ENCODE measurements around the gene LDLRAD4.
"Not testable (repeated sequence)": the region's sequence is repeated elsewhere in the genome, so short reads cannot be mapped to it uniquely, and the experiment has no call there.

Gene LDLRAD4

DNA sequence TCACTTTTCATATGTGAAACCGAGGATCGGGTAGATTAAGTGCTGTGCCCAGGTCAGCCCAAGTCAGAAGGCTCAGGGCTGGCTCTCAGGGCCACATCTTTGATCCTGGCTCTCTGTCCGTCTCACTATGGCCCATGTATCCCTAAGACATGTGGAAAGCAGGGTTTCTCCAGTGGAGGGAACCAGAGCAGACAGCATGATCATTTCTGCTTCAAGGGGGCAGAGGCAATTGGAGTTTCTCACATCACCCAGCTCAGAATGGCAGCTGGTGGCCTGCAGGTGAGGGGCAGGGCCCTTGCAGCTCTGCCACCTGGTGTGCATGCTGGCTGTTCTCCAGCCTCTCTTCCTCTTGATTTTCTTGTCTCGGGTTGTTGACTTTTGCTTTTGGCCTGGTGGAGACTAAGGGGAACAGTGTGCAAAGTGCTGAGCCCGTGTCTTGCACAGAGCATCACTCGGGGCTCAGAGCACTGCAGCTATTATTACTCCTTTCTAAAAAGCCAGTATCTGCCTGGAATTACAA is 27.0 kb downstream of the LDLRAD4 start:
- DNase-seq (ENCODE audit: low read depth in 2 of 2, low spot score in 1 of 2): no peak

DNA sequence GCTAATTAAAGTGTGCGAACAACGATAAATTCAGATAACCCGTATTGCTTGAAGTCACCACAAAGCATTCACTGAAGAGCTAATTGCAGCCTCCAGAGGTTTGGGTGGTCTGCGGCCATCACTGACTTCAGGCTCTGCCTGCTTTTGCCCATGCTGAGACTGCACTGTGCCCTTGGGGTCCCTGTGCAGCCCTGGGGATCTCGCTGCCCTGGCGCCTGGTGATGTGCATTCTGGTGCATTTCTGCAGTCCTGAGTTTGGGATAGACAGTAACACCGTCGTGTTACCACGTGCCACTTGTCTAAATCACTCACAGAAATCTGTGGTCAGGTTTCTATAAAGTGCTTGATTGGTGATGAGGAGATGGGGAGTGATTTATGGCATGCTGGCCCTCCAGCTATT is 27.6 kb downstream of the LDLRAD4 start:
- no peak for DNase-seq (ENCODE audit: low read depth in 2 of 2, low spot score in 1 of 2)

DNA sequence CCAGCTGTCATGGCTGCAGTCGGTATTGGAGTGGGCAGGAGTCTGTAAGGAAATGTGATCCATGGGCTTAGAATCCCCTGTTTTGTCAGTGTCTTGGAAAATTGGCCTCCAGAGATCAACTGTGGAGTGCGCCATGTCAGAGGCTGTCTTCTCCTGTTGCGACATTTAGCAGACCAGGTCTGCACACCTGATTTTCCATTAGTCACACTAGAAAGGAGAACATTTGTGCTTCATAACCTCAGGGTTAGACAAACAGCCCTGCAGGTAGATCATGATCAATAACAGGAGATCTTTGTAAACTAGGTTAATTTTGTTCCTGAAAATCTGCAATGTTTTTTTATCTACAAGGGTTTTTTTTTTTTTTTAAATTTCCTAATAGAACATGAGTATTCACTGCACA is 28.0 kb downstream of the LDLRAD4 start:
- DNase-seq (ENCODE audit: low read depth in 2 of 2, low spot score in 1 of 2): no peak

DNA sequence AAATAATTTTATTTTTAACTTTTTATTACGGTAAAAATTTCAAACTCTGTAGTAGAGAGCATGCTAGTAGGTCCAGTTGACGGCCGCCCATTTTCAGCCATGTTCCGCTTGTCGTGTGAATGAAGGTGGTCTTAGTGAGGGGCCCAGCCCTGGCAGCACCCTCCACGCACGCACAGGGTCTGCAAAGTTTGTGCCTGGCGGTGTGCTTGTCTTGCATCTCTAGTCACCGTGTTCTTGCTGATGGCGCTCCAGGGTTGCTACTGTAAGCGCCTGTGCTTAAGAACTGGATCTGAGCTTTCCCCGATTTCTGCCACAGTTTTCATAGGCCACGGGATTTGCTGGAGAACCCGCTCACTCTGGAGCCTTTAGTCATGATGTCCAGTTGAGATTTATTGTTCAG is 28.9 kb downstream of the LDLRAD4 start:
- no peak for DNase-seq (ENCODE audit: low read depth in 2 of 2, low spot score in 1 of 2)

DNA sequence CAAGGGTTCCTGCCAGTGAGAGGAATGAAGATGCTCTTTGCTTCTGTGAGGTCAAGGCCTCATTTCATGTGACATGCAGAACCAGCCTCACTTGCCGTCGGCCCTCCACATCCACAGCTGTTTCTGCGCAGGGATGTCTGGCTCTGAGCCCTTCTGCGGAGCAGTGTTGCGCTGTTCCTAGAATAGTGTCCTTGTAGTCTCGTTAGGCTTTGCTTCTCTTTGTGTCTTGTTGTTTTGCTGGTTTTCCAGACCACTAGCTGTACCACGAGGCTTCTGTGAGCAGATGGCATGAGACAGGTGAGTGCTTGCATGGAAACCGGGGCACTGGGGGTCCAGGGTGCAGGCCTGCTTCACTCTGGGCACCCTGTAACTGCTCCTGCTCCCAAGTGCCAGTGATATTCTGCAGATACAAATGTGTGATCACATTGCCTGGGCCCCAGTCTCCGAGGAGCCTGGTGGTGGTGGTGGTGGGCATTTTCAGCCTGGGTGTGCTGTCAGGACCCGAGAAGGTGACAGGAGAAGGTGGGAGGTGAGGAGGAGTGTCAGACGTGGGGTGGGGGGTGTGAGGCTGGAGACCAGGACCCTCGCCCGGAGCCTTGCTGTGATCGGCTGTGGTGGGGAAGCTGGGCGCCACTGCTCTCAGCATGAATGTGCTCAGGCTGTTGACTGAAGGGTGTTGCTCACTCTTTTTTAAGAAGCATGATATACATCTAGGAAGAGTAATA is 34.3 kb downstream of the LDLRAD4 start:
- no peak for DNase-seq (ENCODE audit: low read depth in 2 of 2, low spot score in 1 of 2)

DNA sequence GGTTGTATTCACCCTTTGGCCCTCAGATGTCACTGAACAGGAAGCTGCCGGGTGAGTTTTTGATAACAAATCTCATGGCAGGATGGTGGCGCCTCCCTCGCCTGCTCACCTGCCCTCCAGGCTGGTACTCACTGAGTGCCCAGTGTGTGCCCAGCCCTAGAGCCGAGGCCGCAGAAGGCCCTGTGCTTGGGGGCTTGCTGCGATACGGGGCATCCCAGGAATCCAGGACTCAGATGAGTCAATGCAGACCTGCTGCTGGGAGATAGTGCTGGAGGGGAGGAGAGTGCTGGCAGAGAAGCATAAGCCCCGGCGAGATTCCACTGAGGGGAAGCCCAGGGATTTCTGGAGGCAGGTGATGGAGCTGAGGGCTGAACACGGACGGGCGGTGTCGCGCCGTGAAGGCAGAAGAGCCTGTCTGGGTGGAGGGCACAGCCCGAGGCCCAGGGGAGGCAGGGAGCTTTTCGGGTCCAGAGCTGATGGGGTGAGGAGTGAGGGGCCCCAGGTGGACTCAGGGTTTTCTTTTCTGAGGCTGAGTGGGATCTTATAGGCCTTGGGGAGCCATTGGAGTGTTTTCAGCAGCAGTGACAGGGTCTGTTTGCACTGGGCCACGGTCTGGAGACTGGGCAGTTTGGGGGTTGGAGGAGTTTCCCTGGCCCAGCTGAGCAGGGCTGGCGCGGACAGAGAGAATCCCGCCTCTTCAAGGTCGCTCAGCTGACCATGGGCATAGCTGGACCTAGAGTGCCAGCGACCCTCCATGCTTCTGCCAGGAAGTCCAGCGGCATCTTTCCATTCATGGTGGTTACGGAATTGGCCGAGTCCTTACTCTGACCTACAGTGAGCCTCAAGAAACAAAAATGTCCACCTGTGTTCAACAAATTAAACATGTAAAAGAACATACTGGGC is 35.5 kb downstream of the LDLRAD4 start:
- no peak for DNase-seq (ENCODE audit: low read depth in 2 of 2, low spot score in 1 of 2)

DNA sequence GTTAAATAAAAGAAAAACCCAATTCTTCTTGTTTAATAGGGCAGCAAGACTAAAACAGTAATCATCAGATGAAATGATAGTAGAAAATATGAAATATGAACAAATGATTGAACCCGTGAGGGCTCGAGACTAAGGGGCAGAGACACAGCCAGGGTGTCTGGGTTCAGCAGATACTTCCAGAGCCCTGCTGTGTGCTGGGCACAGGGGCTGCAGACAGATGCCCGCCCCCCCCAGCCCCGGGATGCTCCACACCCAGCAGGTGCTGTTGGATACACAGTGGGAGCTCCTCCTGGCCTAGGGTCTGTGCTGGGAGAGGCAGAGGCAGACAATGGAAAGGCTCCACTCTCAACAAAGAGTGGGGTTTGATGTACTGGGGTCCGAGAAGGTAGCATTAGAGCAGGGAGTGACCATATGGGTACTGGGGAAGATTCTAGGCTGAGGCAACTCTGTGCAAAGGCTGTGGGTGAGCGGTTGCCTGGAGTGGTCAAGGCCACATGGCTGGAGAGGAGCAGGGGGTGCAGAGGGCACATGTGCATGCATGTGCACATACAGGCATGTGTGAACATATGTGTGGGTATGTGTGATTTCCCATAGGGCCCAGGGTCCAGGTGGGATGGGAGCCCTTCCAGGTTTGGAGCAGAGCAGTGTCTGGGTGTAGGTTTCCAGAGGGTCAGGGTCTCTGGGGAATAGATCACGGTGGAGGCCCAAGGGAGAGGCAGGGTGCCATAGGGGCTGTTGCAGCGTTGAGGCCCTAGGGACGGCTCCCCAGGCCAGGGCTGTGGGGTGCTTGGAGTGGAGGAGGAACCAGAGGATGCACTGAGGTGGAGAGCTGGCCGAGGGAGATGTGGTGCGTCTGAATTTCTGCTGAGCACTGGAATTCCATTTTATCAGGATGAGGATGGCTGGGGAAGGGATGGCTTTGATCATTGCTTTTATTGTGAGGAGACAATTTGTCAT is 36.7 kb downstream of the LDLRAD4 start:
- no peak for DNase-seq (ENCODE audit: low read depth in 2 of 2, low spot score in 1 of 2)

DNA sequence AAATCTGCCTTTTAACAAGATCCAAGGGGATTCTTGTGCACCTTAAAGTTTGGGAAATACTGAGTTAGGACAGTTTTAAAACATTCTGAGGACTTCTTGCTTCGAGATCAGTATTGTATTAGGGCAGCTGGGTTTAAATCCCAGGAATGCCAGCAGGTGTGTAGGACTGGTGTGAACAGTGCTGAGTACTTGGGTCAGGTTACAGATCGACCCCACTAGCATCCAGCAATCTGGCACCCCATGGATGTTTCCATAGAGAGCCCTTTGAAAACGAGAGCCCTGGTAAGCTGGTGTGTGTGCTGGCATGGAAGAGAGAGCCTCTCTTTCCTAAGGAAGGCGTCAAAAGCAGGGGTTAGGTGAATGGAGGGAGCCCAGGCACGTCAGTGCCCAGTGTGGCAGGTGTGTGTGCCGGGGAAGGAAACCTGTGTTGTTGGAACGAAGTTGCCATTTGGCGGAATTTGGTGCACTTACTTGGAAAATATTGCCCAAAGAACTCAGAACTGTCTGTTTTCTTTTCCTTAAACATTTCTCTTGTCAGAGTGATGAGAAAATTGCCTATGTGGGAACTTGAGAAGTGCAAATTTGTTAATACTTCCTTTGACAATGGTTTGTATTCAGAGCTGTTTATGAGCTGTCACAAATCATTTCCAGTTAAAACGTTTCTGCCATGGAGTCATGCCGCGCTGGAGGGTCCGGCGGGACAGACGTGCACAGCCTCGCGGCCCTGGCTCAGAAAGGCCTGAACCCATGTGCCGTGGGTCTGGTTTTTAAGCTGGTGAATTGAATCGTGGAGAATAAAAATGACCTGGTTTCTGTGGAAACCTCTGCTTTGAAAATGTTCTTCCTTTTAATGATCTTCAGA is 38.1 kb downstream of the LDLRAD4 start:
- DNase-seq (ENCODE audit: low read depth in 2 of 2, low spot score in 1 of 2): no peak

DNA sequence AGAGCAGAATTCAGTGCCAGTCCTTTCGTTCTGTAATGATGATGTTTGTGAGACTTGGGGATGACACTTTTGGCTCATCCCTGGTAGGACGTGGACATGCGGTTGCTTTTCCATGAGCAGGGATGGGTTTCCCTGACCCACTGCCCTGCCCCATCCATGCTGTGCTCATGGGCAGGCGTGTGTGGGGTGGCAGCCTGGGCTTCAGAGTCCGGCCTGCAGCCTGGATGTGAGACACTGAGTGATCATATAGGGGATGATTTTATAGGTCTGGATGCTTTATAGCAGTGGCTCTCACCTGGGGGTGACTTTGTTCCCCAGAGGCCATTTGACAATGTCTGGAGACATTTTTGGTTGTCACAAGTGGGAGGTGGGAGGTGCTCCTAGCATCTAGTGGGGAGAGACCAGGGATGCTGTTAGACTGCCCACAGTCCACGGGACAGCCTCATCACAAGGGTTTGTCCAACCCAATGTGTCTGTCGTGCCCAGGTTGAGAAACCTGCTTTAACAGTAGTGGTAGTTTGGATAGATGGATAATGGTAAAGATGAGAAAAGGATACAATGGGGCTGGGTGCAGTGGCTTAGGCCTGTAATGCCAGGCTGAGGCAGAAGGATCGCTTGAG is 38.9 kb downstream of the LDLRAD4 start:
- no peak for DNase-seq (ENCODE audit: low read depth in 2 of 2, low spot score in 1 of 2)

DNA sequence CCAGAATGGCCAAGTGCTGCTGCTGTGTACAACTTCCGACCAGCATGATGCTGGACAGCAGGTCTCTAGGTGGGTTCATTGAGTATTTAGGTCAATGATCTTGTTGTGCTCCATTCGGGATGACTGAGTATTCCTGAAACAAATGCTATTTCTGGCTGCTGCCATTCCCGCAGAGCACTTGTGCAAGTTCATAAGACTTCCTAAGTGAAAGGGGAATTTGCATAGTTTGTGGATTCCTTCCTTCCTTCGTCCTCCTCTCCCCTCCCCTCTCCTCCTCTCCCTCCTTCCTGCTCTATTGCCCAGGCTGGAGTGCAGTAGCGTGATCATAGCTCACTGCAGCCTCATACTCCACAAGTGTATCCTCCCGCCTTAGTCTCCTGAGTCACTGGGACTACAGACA is 40.4 kb downstream of the LDLRAD4 start:
- no peak for DNase-seq (ENCODE audit: low read depth in 2 of 2, low spot score in 1 of 2)

DNA sequence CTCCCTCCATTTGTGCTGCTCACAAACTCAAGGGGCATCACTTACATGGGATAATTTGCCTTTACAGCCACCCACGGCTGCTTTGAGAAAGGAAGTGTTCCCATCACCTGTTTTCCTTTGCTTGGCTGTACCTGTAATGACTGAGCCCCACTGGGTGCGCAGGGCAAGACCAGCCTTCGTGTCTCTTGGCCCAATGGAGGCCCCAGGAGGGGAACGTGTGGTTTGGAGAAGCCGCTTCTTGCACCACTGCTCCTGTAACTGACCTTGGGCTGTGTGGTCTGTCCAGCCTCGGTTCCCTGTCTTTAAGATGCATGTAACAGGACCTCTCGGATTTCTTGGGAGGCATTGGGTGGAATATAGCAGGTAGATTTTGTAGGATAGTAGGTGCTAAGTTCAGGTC is 41.1 kb downstream of the LDLRAD4 start:
- no peak for DNase-seq (ENCODE audit: low read depth in 2 of 2, low spot score in 1 of 2)

DNA sequence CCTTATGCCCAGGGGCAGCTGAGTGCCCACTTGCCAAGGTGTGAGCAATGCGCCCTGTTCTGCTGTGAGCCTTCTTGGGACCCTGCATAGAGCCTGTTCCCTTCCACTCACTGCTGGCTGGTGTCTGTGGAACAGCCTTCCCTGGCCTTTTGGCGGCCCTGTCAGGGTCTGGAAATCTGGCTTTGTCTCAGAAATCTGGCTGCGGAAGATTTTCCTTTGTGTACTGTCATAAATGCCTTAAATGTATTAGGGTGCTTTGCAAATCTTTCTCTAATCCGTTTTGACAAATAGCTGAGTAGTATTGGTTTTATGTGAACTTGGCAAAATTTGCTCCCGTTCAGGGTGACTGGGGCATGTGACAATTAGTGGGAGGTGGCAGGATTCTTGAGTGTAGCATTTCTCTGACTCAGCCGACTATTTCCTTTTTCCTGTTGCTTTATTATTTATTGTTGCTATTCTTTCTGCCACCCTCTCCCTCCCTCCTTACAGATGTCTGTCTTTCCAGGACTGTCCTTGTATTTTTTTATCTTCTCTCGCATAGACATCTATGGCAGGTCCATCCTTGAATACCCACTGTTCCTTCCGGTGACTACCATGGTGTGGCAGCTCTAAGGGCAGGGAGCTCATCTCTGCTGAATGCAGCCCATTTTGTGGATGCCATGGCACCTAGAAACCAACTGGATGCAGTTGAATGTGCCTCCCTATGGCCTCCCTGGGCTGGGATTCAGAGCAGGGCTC is 41.8 kb downstream of the LDLRAD4 start:
- DNase-seq (ENCODE audit: low read depth in 2 of 2, low spot score in 1 of 2): no peak

DNA sequence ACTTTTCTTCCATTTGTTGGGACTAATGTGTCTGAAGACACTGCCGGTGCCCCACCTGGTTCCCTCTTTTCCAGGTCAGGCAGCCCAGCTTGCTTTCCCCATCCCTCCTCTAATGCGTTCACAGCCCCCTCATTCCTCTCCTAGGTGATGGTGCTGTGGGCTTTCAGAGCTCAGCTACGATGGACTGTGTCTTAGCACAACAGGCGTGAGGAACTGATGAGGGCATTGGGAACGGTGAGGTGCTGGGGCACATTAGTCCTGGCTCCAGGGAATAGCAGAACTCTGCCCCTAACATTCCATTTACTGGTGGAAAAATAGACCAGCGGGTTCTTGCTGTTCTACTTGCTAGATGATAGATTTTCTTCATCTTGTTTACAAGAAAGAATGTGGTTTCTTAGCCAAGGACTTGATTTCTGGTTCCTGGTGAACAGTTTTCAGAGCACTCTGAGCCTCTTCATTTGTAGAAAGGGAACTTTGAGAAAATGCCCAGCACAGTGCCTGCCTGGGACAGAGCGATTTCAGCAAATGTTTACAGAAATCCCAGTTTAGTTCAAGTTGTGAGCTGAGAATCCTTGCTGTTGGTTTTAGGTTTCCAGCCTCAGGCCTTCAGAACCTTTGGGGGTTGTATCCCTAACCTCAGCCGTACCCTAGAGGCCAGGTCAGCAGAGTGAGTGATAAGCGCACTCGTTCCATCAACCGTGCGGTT is 42.5 kb downstream of the LDLRAD4 start:
- DNase-seq (ENCODE audit: low read depth in 2 of 2, low spot score in 1 of 2): no peak

DNA sequence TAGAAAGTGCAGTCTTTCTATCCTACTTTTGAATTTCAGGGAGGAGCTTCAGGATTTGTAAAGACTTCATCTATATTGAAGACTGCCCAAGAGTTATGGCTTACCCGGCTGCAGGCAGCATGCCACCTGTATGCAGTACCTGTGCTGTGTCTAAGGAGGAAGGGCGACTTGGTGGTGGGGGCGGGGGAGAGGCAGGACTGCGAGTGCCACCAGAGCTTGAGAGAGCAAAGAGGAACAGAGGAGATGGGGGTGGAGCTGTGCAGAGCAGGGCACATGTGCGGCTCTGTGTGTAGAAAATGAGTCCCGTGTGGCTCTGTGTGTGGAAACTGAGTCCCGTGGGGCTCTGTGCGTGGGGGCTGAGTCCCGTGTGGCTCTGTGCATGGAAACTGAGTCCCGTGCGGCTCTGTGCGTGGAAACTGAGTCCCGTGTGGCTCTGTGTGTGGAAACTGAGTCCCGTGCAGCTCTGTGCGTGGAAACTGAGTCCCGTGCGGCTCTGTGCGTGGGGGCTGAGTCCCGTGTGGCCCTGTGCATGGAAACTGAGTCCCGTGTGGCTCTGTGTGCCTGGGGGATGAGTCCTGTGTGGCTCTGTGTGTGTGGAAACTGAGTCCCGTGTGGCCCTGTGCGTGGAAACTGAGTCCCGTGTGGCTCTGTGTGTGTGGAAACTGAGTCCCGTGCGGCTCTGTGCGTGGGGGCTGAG is 43.2 kb downstream of the LDLRAD4 start:
- DNase-seq (ENCODE audit: low read depth in 2 of 2, low spot score in 1 of 2): no peak

DNA sequence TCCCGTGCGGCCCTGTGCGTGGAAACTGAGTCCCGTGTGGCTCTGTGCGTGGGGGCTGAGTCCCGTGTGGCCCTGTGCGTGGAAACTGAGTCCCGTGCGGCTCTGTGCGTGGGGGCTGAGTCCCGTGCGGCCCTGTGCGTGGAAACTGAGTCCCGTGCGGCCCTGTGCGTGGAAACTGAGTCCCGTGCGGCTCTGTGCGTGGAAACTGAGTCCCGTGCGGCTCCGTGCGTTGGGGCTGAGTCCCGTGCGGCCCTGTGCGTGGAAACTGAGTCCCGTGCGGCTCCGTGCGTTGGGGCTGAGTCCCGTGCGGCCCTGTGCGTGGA is 43.8 kb downstream of the LDLRAD4 start:
- not testable (repeated sequence) for DNase-seq (ENCODE audit: low read depth in 2 of 2, low spot score in 1 of 2)

DNA sequence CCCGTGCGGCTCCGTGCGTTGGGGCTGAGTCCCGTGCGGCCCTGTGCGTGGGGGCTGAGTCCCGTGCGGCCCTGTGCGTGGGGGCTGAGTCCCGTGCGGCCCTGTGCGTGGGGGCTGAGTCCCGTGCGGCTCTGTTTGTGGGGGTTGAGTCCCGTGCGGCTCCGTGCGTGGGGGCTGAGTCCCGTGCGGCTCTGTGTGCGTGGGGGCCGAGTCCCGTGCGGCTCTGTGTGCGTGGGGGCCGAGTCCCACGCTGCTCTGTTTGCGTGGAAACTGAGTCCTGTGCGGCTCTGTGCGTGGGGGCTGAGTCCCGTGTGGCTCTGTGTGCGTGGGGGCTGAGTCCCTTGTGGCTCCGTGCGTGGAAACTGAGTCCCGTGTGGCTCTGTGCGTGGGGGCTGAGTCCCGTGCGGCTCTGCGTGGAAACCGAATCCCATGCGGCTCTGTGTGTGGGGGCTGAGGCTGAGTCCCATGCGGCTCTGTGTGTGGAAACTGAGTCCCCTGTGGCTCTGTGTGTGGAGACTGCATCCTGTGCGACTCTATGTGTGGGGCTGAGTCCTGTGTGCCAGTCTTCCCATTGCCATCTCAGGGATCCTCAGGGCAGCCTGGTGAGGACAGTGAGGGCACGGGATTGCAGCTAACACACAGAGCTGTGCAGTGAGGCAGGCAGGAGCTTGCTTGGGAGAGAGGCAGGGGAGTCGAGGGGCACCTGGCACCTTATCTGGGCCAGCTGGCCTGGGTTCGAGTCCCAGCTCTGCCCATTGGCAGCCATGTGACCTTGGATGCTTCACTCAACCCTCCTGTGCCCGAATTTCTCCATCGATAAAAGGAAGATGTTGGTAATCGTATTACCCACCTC is 44.5 kb downstream of the LDLRAD4 start:
- no peak for DNase-seq (ENCODE audit: low read depth in 2 of 2, low spot score in 1 of 2)

Data from stimulated activated CD8-positive, alpha-beta memory T cell treated with anti-CD3 and anti-CD28 coated beads, Interleukin-4, amount 100 ng/mL, for 4 hours (primary cell).